HCT116 (cell line): ENCODE results near the gene THPO.

Experiments
- ATF3 ChIP-seq: IDR thresholded peaks from 2 replicates; pipeline ENCODE4 v1.6.1; 2012
- CTCF ChIP-seq, 3 experiments: fragments of 200-600 bp in 1 of 3; sonication (generic) in 1 of 3; IDR thresholded peaks in 2 of 3; conservative IDR thresholded peaks in 1 of 3; 2 replicates each; pipeline ENCODE4 v1.5.1; 2012 to 2017; ENCODE audit warnings: low read depth in 2 of 3, low read length in 2 of 3, antibody characterized with exemption in 1 of 3, borderline replicate concordance in 1 of 3, control low read depth in 1 of 3, mild to moderate bottlenecking in 1 of 3, mixed read lengths in 1 of 3, mixed run types in 1 of 3, moderate library complexity in 1 of 3; ENCODE audit not compliant: insufficient read depth in 1 of 3
- POLR2A ChIP-seq: IDR thresholded peaks from 2 replicates; pipeline ENCODE4 v1.7.0; 2011; ENCODE audit warnings: borderline replicate concordance; ENCODE audit not compliant: insufficient read depth, insufficient read length; ENCODE audit errors: extremely low read depth
- RAD21 ChIP-seq: IDR thresholded peaks from 2 replicates; pipeline ENCODE4 v1.6.1; 2012; ENCODE audit warnings: low read depth, mild to moderate bottlenecking

DNA sequence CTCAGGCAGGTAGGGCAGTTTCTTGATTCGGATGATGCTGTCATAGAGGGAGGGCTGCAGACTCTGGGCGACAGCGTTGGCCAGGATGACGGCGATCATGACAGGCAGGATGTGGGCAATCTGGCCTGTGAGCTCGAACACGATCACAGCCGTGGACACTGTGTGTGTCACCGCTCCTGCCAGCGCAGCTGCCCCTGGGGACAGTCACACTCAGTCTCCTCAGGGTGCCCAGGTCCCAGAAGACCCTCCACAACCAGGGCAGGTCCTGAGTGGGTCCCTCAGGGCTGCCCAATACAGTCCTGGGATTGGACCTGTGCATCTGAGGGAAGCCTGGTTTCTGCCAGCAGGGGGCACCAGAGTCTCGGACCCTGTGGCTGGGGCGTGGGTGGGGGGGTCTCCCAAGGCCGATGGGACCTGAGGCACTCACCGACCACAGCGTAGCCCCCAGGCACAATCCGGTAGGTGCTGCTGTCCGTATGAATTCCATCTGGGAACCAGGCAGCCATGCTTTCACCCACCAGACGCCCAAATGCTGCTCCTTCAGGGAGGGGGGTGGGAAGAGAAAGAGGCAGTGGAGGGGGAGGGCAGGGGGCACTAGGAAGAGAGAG is 23.8 kb downstream of the THPO start:
- TF ChIP-seq CTCF (IDR thresholded peaks at IDR 0.05 in 2 of 3, conservative IDR thresholded peaks at IDR 0.05 in 1 of 3; ENCODE audit: borderline replicate concordance in 1 of 3, insufficient read depth in 1 of 3, low read depth in 2 of 3, low read length in 2 of 3): peak in 2 of 3 experiments; percentile 84 to 86; a peak in 4 of 6 replicates
- TF ChIP-seq POLR2A: no peak
- TF ChIP-seq RAD21: no peak
- TF ChIP-seq ATF3: no peak
